GM12878 (cell line): ENCODE measurements around the gene ERC1. TPM values are rescaled to one million over a fixed set of nuclear protein-coding genes. Genes with fewer than 3 reads are reported as not detected.

ENCODE experiments used
- ATAC-seq: fragments of 200-7000 bp; cut with Tn5 transposase; 3 replicates; pipeline ENCODE4 v1.9.1; 2020; ENCODE audit warnings: mild to moderate bottlenecking, moderate library complexity
- BruUV-seq: library from RNA; stranded (reverse); fragments of 400-500 nt; replicated peaks from 2 replicates; lab custom pipeline; 2021; lab: Mats Ljungman, UMichigan
- CTCF ChIA-PET: fragments of 300-600 bp; sonication (Branson Sonifier 250); formaldehyde crosslinking; extraction: SDS; loops from one replicate; lab custom pipeline; 2021; ENCODE audit warnings: inconsistent platforms; lab: Yijun Ruan, JAX
- POLR2A ChIA-PET: fragments of 350-600 bp; formaldehyde crosslinking; extraction: SDS; loops from one replicate; lab custom pipeline; 2021; ENCODE audit warnings: inconsistent platforms; lab: Charles Lee
- RAD21 ChIA-PET: fragments of 300-600 bp; sonication (Branson Sonifier 250); formaldehyde crosslinking; loops from one replicate; lab custom pipeline; 2023; ENCODE audit warnings: antibody characterized with exemption; ENCODE audit not compliant: unreplicated experiment; lab: Charles Lee
- SMC1A ChIA-PET: fragments of 300-600 bp; sonication (Branson Sonifier 250); formaldehyde crosslinking; loops from one replicate; lab custom pipeline; 2023; ENCODE audit not compliant: unreplicated experiment, uncharacterized antibody; lab: Charles Lee
- DNase-seq: peaks from one replicate; pipeline ENCODE4 v3.0.0-alpha.2; 2011; ENCODE audit warnings: low read depth, low spot score
- FAIRE-seq: peaks from 3 replicates; lab custom pipeline; 2011; peaks lifted over from hg19 to GRCh38; lab: Jason Lieb, UNC
- H2AFZ ChIP-seq: 2 replicates; pipeline ENCODE4 v1.6.0; 2011; ENCODE audit warnings: low read depth, low read length, control low read depth; ENCODE audit not compliant: control insufficient read depth
- H3K27ac ChIP-seq: 2 replicates; pipeline ENCODE4 v1.5.1; 2011; ENCODE audit warnings: control low read depth; ENCODE audit not compliant: control insufficient read depth, insufficient read depth
- H3K27me3 ChIP-seq, 2 experiments: replicated peaks in 1 of 2; 2 replicates each; pipeline versions ENCODE4 v1.6.0 to v1.6.1; 2011; ENCODE audit warnings: low read length in 1 of 2; ENCODE audit not compliant: control insufficient read depth in 2 of 2, insufficient read depth in 2 of 2
- H3K36me3 ChIP-seq, 2 experiments: 2 replicates each; pipeline ENCODE4 v1.5.1; 2011; ENCODE audit warnings: low read length in 1 of 2; ENCODE audit not compliant: control insufficient read depth in 2 of 2, insufficient read depth in 2 of 2
- H3K4me1 ChIP-seq: 2 replicates; pipeline ENCODE4 v1.6.1; 2011; ENCODE audit warnings: mild to moderate bottlenecking, low read length, moderate library complexity, mixed read lengths; ENCODE audit not compliant: control insufficient read depth, insufficient read depth
- H3K4me2 ChIP-seq: 2 replicates; pipeline ENCODE4 v1.6.0; 2011; ENCODE audit warnings: control low read depth; ENCODE audit not compliant: control insufficient read depth, insufficient read depth
- H3K4me3 ChIP-seq: fragments of 200-600 bp; sonication (generic); 2 replicates; pipeline ENCODE4 v1.5.1; 2016
- H3K79me2 ChIP-seq: 2 replicates; pipeline ENCODE4 v1.6.0; 2011; ENCODE audit warnings: low read length; ENCODE audit not compliant: control insufficient read depth, insufficient read depth
- H3K9ac ChIP-seq: 2 replicates; pipeline ENCODE4 v1.8.0; 2011; ENCODE audit warnings: low read length, control low read depth, mixed read lengths; ENCODE audit not compliant: control insufficient read depth, insufficient read depth
- H3K9me3 ChIP-seq: replicated peaks from 3 replicates; pipeline ENCODE4 v1.5.1; 2011; ENCODE audit warnings: mild to moderate bottlenecking, low read length; ENCODE audit not compliant: control insufficient read depth, insufficient read depth
- H4K20me1 ChIP-seq: 2 replicates; pipeline ENCODE4 v1.6.0; 2011; ENCODE audit not compliant: control insufficient read depth, insufficient read depth
- BHLHE40 ChIP-seq, 2 experiments: fragments of 450-650 bp in 1 of 2; IDR thresholded peaks; 2 replicates each; pipeline ENCODE4 v1.6.1; 2011 to 2017; ENCODE audit warnings: low read depth in 2 of 2, borderline replicate concordance in 1 of 2, improper control_type of control experiment in 1 of 2, low read length in 1 of 2, mild to moderate bottlenecking in 1 of 2
- CBFB ChIP-seq: IDR thresholded peaks from 2 replicates; pipeline ENCODE4 v1.6.1; 2016; ENCODE audit warnings: antibody characterized with exemption, low read depth
- NFXL1 ChIP-seq: fragments of 450-650 bp; IDR thresholded peaks from 2 replicates; pipeline ENCODE4 v1.6.1; 2017; ENCODE audit warnings: antibody characterized with exemption, mild to moderate bottlenecking, borderline replicate concordance
- RUNX3 ChIP-seq: IDR thresholded peaks from 2 replicates; pipeline ENCODE4 v1.6.1; 2012; ENCODE audit warnings: low read length, inconsistent platforms
- SMAD5 ChIP-seq: IDR thresholded peaks from 2 replicates; pipeline ENCODE4 v1.6.1; 2016; ENCODE audit warnings: antibody characterized with exemption, low read depth
- WGBS: methylation state at CpG from one replicate; pipeline ENCODE4 v1.1.6; 2016; ENCODE audit warnings: low lambda C conversion rate; ENCODE audit not compliant: insufficient replicate concordance, insufficient coverage; ENCODE audit errors: missing lambda C conversion rate; 5-methylcytosine and 5-hydroxymethylcytosine counted together
- in situ Hi-C: fragments of 300-500 bp; cut with MboI; formaldehyde crosslinking; loops from 9 replicates; pipeline ENCODE4 v1.14.3; 2018; ENCODE audit warnings: mixed read lengths
- intact Hi-C: fragments of 100-400 bp; cut with micrococcal nuclease; formaldehyde crosslinking; loops from one replicate; pipeline ENCODE4 v1.14.2; 2022; ENCODE audit not compliant: unreplicated experiment
- polyA plus RNA-seq, 11 experiments: library from polyadenylated mRNA; depleted of rRNA in 4 of 11; unstranded in 6 of 11; stranded (reverse) in 5 of 11; fragments of >200 nt; fragmentation: Nextera tagmentation in 4 of 11; fragmentation: Illumina TruSeq in 1 of 11; extraction: Ambion mirVana in 4 of 11; extraction: Trizol in 1 of 11; gene quantifications; 1 replicate in 1 of 11; 2 replicates in 10 of 11; pipeline versions ENCODE4 v1.2.1 to v1.2.3, GENCODE V29; 2011 to 2016; ENCODE audit warnings: inconsistent platforms in 2 of 11, missing spikeins in 2 of 11, low read depth in 1 of 11
- total RNA-seq, 4 experiments: library from RNA; depleted of rRNA in 3 of 4; stranded (reverse); fragments of >200 nt in 3 of 4; fragmentation: Illumina TruSeq in 1 of 4; extraction: Trizol in 1 of 4; gene quantifications; 2 replicates each; pipeline versions ENCODE4 v1.2.1 to v1.2.3, GENCODE V29; 2013 to 2021
- TF ChIP-seq, protein P1 (sequence below): fragments of 450-650 bp; IDR thresholded peaks from 2 replicates; pipeline ENCODE4 v1.6.1; 2014; ENCODE audit warnings: mild to moderate bottlenecking
- TF ChIP-seq, protein P2 (sequence below): fragments of 450-650 bp; IDR thresholded peaks from 2 replicates; pipeline ENCODE4 v1.6.1; 2018; ENCODE audit warnings: mild to moderate bottlenecking, low read depth, moderate library complexity; ENCODE audit not compliant: partially characterized antibody

ERC1 gene
- total and polyA plus RNA-seq, 10 of the 15 experiments (the other 5 are each of a cell fraction or from before 2014, with no cell fraction given): 0.75 to 8.0 (median 5.0) TPM

DNA sequence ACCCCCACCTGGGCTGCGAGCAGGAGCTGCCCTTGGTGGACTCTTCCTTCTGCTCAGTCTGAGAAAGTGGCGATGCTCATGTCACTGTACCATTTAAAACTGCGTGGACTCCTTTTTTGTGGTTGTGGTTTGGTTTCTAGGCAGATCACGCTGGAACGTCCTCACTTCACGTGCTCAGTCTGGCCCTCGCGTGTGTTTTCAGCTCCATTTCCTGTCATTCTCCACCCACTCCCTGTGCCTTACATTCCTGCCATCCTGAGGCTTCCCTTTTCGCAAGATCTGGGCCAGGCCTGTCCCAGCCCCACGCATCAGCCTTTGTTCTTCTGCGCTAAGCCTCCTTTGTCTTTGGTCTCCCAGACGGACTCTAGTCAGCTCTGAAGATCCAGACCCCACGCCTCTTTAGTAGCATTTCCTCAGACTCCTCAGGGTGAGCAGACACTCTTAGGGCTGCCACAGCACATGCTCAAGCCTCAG, 497.9 kb downstream of the ERC1 start:
- Histone ChIP-seq H2AFZ (0 out of 2 replicates have a peak overlapping the region, but pooled peaks have one; percentile 18), H3K9ac (no peak overlapping the region), H3K27me3 (no peaks in the 10 kb centered on the region), H3K79me2 (no peaks in the 10 kb centered on the region), H3K27ac (no peak overlapping the region), H4K20me1 (no peaks in the 10 kb centered on the region), H3K4me3 (no peak overlapping the region), H3K36me3 (no peaks in the 10 kb centered on the region), H3K4me2 (no peak overlapping the region), H3K4me1 (no peaks in the 10 kb centered on the region; the same call in 1 of the 2 replicates), H3K9me3 (no peaks in the 10 kb centered on the region)
- in situ Hi-C loops: no loop called here
- no TSS peak for BruUV-seq
- intact Hi-C loops: no loop called here
- ChIA-PET SMC1A (no interaction called here), CTCF (interaction anchor here (1.2 kb wide), 1 partner anchor 15 kb away, joined by 3 read pairs; no protein-coding TSS in a partner anchor), POLR2A (no interaction called here), RAD21 (interaction anchor here (2.3 kb wide), 1 partner anchor 371 kb away, joined by 7 read pairs; no protein-coding TSS in a partner anchor)
- FAIRE-seq (no peak), ATAC-seq (no peak), DNase-seq (no peak)
- TF ChIP-seq NFXL1: no peak
- peak; percentile 25 to 51; a peak in 2 of 4 replicates for TF ChIP-seq BHLHE40 (IDR thresholded peaks at IDR 0.05; ENCODE audit: borderline replicate concordance in 1 of 2, low read depth in 2 of 2, low read length in 1 of 2)
- TF ChIP-seq, protein P1, sequence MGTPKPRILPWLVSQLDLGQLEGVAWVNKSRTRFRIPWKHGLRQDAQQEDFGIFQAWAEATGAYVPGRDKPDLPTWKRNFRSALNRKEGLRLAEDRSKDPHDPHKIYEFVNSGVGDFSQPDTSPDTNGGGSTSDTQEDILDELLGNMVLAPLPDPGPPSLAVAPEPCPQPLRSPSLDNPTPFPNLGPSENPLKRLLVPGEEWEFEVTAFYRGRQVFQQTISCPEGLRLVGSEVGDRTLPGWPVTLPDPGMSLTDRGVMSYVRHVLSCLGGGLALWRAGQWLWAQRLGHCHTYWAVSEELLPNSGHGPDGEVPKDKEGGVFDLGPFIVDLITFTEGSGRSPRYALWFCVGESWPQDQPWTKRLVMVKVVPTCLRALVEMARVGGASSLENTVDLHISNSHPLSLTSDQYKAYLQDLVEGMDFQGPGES: no peak
- TF ChIP-seq RUNX3: peak; percentile 53
- TF ChIP-seq SMAD5: no peak
- TF ChIP-seq, protein P2, sequence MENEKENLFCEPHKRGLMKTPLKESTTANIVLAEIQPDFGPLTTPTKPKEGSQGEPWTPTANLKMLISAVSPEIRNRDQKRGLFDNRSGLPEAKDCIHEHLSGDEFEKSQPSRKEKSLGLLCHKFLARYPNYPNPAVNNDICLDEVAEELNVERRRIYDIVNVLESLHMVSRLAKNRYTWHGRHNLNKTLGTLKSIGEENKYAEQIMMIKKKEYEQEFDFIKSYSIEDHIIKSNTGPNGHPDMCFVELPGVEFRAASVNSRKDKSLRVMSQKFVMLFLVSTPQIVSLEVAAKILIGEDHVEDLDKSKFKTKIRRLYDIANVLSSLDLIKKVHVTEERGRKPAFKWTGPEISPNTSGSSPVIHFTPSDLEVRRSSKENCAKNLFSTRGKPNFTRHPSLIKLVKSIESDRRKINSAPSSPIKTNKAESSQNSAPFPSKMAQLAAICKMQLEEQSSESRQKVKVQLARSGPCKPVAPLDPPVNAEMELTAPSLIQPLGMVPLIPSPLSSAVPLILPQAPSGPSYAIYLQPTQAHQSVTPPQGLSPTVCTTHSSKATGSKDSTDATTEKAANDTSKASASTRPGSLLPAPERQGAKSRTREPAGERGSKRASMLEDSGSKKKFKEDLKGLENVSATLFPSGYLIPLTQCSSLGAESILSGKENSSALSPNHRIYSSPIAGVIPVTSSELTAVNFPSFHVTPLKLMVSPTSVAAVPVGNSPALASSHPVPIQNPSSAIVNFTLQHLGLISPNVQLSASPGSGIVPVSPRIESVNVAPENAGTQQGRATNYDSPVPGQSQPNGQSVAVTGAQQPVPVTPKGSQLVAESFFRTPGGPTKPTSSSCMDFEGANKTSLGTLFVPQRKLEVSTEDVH: no peak
- no peak for TF ChIP-seq CBFB
- WGBS: 56% methylated on average over 13 of the region's 13 CpGs
